SH-SY5Y (cell line): ENCODE measurements around the gene SMIM1.

Experiments used
- GATA2 ChIP-seq: IDR thresholded peaks from 2 replicates; pipeline ENCODE4 v1.6.1; 2011; ENCODE audit warnings: mild to moderate bottlenecking, low read depth, low read length
- GATA3 ChIP-seq: IDR thresholded peaks from 2 replicates; pipeline ENCODE4 v1.6.1; 2011; ENCODE audit warnings: low read depth, mild to moderate bottlenecking, low read length, moderate library complexity

The SMIM1 gene

DNA sequence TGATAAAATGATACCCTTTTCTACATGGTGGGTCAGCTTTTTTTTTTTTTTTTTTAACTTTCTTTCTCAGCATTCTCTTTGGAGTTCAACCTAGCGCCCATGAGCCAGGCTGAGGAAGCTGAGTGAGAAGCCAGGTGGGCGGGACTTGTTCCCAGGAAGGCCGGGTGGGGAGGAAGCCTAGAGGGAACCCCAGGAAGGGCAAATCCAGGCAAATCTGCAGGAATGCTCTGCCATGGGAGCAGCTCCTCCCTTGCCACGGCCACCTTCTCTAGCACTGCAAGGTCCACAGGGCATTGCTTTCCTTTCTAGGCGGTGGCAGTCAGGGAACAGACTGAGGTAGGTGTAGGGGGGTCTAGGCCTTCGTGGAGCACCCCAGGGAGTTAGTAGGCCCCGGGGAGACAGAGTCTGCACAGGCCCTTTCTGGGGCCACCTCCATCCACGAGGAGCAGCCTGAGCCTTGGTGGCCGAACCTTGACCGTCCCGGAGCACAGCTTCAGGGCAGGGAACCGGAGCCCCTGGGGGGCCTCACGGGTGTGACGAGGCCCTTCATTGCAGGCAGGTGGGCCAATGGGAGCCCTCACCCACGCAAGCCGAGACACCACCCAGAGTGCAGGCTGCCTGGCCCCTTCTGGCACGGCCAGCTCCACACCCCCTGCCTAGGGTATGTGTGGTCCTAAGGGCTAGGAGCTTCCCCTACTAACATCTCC, 38.5 kb upstream of the SMIM1 start:
- TF ChIP-seq GATA3 (no peak), GATA2 (no peak)

DNA sequence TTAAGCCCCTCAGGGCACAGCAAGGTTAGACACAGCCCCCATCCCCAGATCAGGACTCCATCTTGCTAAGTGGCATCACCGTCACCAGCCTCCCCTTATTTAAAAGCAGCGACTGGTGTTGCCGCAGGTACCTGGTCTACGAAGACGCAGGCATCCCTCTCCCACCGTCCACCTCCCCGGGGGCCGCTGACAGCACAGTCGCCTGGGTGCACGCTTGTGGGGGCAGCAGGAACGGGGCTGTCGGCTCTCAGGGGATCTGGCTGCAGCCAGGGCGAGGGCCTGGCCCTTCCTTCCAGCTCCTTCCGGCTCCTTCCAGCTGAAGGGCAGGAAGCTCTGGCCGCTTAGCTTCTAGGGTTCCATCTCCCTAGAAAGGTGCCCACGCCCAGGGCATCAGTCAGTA, 37.9 kb upstream of the SMIM1 start:
- TF ChIP-seq GATA2: no peak
- no peak for TF ChIP-seq GATA3

DNA sequence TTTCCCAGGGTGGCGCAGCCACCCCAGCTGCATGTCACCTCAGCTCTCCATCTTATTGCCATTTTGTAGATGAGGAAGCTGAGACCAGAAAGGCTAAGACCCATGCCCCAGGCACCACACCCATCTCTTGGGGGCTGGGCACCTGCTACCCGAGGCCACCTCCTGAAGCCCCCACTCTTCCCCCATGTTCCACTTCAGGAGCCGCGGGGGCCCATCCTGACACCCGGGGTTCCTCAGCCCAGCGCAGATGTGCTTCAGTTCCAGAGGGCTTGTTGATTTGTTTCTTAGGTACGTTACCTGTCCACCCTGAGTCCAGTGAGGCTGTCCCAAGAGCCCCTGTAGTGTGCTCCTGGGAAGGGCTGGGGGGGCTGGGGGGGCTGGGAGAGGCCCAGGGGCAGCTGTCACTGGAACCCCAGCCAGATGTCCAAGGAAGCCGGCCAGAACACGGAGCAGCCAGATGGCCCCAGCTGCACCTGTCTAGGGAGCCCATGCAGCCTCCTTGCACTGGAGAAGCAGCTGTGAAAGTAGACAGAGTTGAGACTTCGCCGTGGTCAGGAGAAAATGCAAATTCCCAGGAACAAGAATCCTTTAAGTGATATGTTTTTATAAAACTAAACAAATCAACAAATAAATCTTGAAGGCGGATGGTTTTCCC, 37.4 kb upstream of the SMIM1 start:
- TF ChIP-seq GATA2: no peak
- TF ChIP-seq GATA3: no peak

DNA sequence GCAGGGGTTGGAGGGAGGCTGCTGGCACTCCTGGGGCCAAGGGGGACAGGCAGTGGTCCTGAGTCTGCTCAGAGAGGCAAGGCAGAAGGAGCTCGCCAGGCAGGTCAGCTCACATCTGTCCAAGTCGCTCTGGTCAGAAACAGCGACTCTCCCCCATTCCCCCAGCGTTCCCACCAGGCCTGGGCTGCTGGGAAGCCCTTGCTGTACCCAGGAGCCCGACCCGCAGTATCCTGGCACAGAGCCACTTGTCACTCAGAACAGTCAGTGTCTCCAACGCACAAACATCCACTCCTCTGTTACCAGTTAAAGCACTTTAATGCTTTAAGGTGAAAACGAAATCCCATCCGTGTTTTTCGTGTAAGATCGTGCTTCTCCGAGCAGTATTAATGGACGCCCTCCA, 36.9 kb upstream of the SMIM1 start:
- TF ChIP-seq GATA2 (no peak), GATA3 (no peak)

DNA sequence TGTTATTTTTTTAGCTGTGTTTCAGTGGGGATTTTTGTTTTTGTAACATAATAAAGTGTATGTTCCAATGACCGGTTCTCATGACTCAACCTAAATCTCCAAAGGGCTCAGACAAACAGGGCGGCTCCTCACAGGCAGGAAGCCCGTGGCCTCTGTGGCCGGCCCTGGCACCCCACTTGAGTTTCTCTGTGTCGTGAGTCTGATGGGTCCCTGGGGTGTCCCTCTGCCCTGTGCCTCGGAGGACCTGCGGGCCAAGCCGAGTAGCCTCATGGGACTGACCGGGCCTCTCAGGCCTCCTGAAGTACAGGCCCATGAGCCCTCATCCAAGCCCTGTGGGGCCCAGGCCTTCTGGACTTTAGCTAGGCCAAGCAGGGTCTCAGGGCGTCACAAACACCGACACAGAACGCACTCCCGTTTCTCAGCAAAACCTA, 36.4 kb upstream of the SMIM1 start:
- TF ChIP-seq GATA2 (no peak), GATA3 (no peak)

DNA sequence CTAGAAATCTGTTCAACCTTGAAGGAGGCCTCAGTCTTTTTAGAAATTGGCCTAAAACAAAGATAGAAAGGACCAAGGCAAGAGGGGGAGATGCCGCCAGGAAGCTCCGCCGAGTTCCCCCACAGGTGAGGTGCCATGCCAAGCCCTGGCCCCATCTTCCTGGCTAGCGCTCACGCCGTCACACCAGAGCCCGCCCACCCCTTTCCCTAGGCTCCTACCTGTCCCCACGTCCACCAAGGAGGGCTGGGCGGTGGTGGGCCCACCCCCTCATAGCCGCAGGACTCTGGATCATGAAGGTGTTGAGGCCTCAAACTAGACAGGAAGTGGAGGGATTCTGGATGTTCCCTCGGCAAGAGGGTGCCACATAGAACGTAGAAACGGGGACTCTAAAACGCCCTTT, 35.8 kb upstream of the SMIM1 start:
- TF ChIP-seq GATA2 (no peak), GATA3 (no peak)

DNA sequence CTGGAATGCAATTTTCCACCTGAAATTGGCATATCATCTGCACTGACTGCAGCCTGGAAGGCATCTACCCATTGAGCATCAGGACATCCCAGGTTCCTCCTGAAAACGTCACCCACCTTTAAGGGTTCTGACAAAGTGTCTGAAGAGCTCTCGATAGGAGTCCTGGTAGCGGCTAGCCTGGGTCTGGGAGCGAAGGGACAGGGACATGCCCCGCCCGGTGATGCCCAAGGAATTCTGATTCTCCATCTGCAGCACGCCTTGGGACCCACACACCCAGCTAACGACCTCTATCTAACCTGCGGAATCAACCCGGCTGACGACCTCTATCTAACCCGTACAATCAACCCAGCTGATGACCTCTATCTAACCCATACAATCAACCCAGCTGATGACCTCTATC, 33.6 kb upstream of the SMIM1 start:
- TF ChIP-seq GATA2: no peak
- no peak for TF ChIP-seq GATA3

DNA sequence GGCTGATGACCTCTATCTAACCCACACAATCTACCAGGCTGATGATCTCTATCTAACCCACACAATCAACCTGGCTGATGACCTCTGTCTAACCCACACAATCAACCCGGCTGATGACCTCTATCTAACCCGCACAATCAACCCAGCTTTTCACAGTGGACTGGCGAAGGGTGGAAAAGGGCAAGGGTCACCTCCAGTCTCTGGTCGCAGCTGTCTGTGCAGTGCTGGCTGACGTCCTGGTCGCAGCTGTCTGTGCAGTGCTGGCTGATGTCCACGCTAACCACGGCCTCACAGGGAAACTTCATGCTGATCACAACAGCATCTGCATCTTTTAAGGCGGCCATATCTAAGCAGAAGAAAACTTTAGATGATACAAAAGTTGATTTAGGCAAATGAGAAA, 32.5 kb upstream of the SMIM1 start:
- TF ChIP-seq GATA3: no peak
- TF ChIP-seq GATA2: no peak

DNA sequence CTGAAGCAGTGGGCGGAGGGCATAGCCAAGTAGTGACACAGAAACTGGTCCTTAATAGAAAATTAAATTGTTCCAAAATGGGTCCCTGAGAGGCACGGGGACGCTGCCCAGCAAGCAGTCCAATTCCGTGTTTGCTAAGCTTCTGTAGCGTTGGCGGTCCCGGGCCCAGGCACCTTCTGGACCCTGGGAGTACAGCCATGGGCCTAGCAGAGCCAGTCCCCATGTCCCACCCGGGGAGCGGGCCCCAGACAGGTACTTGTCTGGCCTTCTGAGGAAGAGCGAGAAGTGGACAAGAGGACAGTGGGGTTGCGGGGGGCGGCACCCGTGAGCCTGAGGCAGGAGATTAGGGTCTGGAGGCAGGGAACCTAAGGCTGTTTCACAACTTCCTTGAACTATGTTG, 31.8 kb upstream of the SMIM1 start:
- TF ChIP-seq GATA2: no peak
- TF ChIP-seq GATA3: no peak

DNA sequence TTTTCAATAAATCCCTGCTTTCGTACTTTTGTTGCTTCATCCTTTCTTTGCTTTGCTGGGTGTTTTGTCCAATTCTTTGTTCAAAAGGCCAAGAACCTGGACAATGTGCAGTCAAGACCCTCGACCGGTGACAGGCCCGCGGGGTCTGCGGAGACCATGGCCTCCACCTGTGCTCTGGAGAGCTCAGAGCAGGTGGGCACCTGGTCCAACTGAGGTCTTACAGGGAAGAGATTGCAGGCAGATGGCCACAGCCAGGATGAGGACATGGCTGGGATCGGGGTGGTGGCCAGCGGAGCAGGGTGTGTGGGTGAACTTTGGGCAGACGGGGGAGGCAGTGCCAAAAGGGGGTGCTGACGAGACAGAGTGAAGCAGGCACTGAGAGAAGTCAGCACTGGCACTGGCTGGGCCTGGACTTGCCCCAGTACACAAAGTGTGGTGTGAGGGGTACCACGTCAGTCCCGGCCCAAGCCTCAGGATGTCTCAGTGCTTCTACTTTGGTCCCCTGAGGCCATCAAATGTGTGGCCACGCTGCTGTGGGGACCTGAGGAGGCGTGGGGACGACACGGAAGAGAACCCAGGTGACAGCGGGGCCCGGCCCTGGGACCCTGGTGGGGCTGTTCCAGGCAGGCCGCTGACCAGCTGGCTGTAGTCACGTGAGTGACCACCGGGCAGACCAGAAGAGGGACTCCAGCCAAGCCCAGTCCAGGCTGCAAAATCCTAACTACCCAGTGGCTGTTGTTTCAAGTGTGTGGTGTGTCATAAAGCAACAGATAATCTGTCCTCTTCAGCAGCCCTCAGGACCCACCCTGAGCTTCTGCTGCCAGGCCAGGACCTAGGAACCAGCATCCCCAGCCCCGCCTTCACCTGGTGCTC, 30.7 kb upstream of the SMIM1 start:
- no peak for TF ChIP-seq GATA3
- no peak for TF ChIP-seq GATA2

DNA sequence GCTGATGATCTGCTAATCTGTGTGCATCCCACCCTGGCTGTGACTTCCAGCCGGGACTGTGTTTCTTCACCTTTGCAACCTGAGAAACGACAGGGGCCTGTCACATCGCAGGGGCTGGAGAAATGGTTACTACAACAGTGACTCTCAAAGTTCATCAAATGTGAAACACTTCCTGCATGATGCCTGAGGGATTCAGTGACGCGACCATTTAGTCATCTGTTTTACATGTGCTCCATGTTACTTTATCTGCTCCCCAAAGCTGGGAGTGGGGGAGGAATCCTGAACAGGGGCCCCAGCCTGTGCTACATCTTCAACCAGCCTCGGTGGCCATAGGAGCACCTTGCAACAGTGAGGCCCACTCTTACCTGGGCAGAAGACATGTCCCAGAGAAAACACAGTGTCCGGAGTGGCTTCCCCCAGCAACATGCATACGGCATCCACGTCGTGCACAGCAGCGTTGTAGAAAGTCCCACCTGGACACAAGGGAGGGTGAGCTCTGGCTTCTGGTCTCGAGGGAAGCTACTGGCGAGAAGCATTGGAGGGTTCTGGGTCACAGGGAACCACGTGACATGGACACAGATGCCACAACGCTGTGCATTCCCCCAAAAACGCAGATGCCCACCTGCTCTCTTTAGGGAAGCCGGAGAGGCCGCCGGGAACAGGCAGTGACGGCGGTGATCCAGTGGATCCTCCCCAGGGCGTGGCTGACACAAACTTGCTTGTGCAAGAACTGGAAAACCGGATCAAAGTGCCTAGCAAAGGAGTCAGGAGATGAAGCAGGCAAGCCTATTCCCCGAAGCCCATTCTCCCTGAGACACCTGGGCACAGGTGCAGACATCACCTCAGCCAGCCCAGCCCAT, 29.9 kb upstream of the SMIM1 start:
- no peak for TF ChIP-seq GATA2
- no peak for TF ChIP-seq GATA3

DNA sequence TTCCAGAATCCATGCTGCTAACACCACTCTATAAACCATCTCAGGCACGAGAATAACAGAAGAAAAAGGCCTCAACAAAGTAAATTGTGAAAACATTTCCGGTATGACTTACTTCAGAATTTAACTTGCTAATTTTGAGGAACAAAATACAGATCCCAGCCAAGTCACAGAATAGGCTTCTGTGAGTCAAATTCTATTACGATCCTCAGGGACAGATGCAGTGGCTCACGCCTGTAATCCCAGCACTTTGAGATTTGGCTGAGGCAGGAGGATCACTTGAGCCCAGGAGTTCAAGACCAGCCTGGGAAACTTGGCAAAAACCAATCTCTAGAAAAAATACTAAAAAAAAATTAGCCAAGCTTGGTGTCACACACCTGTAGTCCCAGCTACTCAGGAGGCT, 29.1 kb upstream of the SMIM1 start:
- no peak for TF ChIP-seq GATA2
- no peak for TF ChIP-seq GATA3

DNA sequence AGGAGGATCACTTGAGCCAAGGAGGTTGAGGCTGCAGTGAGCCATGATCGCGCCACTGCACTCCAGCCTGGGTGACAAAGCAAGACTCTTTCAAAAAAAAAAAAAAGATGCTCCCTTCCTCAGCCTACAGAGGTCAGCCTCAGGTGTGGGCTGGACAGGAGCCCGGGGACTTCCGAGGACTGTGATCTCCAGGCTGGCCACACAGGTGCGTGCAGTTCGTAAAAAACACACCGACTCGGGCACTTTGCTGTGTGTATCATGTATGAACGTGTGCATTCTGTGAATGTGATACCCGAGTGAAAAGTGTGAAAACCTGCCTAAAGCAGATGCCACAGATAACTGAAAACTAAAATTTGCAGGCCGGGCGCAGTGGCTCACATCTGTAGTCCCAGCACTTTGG, 28.7 kb upstream of the SMIM1 start:
- TF ChIP-seq GATA2 (no peak), GATA3 (no peak)

DNA sequence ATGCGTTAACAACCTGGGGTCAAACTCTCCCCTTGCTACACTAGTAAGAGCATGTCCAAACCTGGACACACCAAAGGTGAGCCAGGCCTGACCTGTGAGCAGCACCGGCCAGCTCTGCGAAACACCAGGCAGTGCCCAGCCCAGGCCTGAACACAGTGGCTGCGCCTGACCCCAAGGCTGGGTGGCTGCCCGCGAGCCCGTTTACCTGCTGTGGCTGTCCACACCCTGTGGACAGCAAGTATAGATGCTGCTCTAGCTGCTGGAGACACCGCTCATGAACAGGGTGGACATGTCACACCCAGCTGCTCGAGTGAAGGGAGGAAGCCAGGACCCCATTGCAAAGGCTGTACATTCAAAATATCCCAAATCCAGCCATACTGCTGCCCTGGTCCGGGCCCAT, 27.9 kb upstream of the SMIM1 start:
- TF ChIP-seq GATA3 (no peak), GATA2 (no peak)
